Measurements from ENCODE around the gene SH3GL2. TPM values are rescaled to one million over a fixed set of nuclear protein-coding genes. Genes with fewer than 3 reads are reported as not detected.

The SH3GL2 gene
- total and polyA plus RNA-seq, 9 of the 15 experiments (the other 6 are each of a cell fraction or from before 2014, with no cell fraction given): not detected

- peak; percentile 37 to 67 (median 50); a peak in 4 of 6 replicates for TF ChIP-seq CTCF (IDR thresholded peaks at IDR 0.05 in 2 of 3, conservative IDR thresholded peaks at IDR 0.05 in 1 of 3; ENCODE audit: insufficient read depth in 2 of 3, low read depth in 1 of 3, low read length in 3 of 3)
Observed at GRCh38 chr9:17810728-17811571, 232.1 kb downstream of the SH3GL2 start (continued).

- Histone ChIP-seq H3K79me2 (ENCODE audit: control insufficient read depth, insufficient read depth, low read length) (no peaks in the 10 kb centered on the region), H3K36me3 (ENCODE audit: control insufficient read depth, insufficient read depth, low read length) (no peaks in the 10 kb centered on the region), H3K9me3 (replicated peaks; ENCODE audit: control insufficient read depth, insufficient read depth, low read depth, low read length) (no peaks in the 10 kb centered on the region), H3K27me3 (ENCODE audit: control insufficient read depth in 2 of 2, insufficient read depth in 2 of 2, low read length in 2 of 2) (no peaks in the 10 kb centered on the region), H3K27ac (ENCODE audit: extremely low read depth, low read depth, low read length) (no peak overlapping the region), H3K4me1 (replicated peaks in 1 of 2; ENCODE audit: control insufficient read depth in 2 of 2, insufficient read depth in 2 of 2, low read length in 2 of 2) (no peaks in the 10 kb centered on the region), H4K20me1 (replicated peaks; ENCODE audit: control insufficient read depth, insufficient read depth, low read length) (no peaks in the 10 kb centered on the region), H3K9me1 (ENCODE audit: control insufficient read depth, insufficient read depth, low read length) (no peaks in the 10 kb centered on the region), H2AFZ (ENCODE audit: low read depth, low read length) (no peak overlapping the region), H3K4me3 (no peak overlapping the region), H3K9ac (ENCODE audit: insufficient read depth in 1 of 2, low read depth in 2 of 2, low read length in 2 of 2) (no peak overlapping the region), H3K4me2 (ENCODE audit: insufficient read depth, low read length) (no peak overlapping the region)
- WGBS (ENCODE audit: insufficient coverage, low coverage, missing lambda C conversion rate): 8% methylated on average over 2 of the region's 4 CpGs
- no TSS peak for BruUV-seq (replicated peaks)
- no peak for FAIRE-seq
- ChIA-PET CTCF (ENCODE audit: low intra/inter-chr PET ratio) (no interaction called here), POLR2A (no interaction called here)
- intact Hi-C loops (cut with micrococcal nuclease): loop anchor here (5.0 kb wide), 2 partner anchors 399 to 1214 kb away; no protein-coding TSS in a partner anchor
- no peak for ATAC-seq
- no peak for DNase-seq (ENCODE audit: extremely low read depth in 1 of 4, low spot score in 3 of 4)
- in situ Hi-C loops (cut with MboI): no loop called here
- TF ChIP-seq ARID2 (IDR thresholded peaks at IDR 0.05): no peak
- no peak for TF ChIP-seq KAT7 (CRISPR knock-in tag; IDR thresholded peaks at IDR 0.05; ENCODE audit: borderline replicate concordance)
- TF ChIP-seq SRSF1 (IDR thresholded peaks at IDR 0.05; ENCODE audit: low read depth, low read length): no peak
- no peak for TF ChIP-seq TRIM25 (IDR thresholded peaks at IDR 0.05; ENCODE audit: borderline replicate concordance)
- no peak for TF ChIP-seq ZNF586 (CRISPR knock-in tag; conservative IDR thresholded peaks at IDR 0.05)
Observed at GRCh38 chr9:17813798-17814197, 234.9 kb downstream of the SH3GL2 start.
